ENCODE data around the gene GRPR.
A peak's percentile ranks its signal among the peaks of the same experiment; 100 is the strongest.

GRPR gene

GRCh38 chrX:16123222-16123786, at the start of gene GRPR:
Gene GRPR, plus strand, starts transcription at chrX:16123565. Its CDS starts 389 bp downstream, at chrX:16123954.
- DNase-seq = peak in 46 of 51 donors; percentile 0 to 74 (median 22)

- DNase-seq = no peak
Observed at GRCh38 chrX:16075087-16075486, 48.3 kb upstream of the GRPR start.

GRCh38 chrX:16076834-16077233, 46.5 kb upstream of the GRPR start:
- no peak for DNase-seq

DNA sequence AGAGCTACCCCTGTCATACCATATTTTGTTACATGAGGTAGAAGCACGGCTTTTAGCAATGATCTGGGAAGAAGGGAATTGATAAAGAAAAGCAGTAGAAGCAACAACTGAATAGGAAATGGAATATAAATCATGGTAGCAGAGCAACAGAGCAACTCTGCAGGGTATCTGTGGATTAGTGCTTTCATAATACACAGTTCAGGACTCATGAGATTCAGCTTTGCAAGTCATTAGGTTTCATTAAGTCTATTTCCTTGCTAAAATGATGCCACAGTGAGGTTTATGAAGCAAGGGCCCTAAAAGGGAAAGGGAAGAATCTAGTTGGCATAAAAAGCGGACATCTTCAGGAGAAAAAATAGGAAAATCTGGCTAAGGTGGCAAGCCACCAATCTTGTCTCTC, 45.6 kb upstream of the GRPR start:
- DNase-seq = no peak

DNA sequence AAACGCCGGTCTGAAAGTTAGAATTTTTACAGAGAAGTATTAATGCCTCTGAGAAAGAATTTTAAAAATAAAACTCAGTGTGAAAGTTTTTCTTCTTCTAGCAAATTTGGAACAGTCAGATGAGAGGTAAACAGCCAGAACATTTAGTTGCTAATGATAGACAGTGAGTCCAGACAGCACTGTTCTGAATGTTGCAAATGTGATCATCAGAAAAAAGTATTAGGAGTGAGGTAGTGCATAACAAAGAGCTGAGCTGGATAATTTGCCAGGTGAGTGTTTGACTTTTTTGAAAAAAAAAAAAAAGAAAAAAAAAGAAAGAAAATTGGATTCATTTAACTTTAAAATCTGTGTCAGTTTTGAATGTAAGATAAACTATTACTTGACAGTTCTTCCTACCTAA, 42.0 kb upstream of the GRPR start:
- DNase-seq = no peak

- no peak for DNase-seq
Observed at GRCh38 chrX:16082470-16083085, 40.8 kb upstream of the GRPR start.

DNA sequence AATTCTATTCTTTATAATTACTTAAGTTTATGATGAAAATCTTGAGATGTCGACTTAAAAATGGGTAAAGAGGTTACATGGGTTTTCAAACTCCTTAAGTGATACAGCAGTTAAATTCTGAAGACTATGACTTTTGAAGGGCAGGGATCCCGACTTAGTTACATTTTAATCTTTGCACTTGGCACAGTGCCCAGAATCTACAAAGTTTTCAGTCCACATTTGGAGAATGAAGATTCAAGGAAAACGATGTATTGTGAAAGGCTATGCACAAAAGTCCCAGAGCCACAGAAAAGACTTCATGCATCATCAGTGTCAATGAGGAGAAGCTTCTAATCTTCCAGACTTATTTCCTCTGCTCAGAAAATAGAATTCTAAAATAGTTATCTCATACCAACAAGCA, 36.3 kb upstream of the GRPR start:
- DNase-seq = no peak

GRCh38 chrX:16089086-16089485, 34.3 kb upstream of the GRPR start:
- no peak for DNase-seq

- DNase-seq = no peak
Observed at GRCh38 chrX:16096141-16096540, 27.2 kb upstream of the GRPR start.

DNA sequence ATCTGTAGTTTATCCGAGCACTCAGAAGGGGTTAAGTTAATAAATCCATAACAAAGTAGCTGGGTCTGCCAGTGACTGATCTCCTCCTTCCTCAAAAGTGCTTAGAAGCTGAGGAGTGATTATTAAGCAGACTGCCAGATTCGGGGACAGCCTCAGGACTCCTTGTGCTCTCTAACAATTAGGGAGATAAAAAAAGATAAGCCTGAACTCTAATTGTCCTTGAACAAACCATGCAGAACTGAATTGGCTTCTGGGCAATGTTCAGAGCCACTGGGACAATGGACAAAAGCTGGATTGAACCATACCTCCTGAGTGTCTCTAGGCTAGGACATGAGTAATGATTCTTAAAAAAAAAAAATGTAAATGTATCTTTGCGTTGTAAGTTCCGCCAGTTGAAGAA, 22.7 kb upstream of the GRPR start:
- DNase-seq = no peak

DNA sequence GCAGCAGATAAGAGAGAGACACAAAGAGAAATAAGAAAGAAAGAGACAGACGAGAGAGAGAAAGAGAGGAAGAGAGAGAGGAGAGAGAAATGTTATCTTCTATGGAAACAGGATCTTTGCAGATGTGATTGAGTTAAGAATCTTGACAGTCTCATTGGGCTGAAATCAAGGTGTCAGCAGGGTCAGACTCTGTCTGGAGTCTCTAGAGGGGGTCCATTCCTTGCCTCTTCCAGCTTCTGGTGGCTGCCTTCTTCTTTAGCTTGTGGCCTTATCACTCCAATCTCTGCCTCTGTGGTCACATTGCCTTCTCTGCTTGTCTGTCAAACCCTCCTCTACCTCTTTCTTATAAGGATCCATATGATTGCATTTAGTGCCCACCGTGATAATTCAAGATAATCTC, 21.8 kb upstream of the GRPR start:
- no peak for DNase-seq

DNA sequence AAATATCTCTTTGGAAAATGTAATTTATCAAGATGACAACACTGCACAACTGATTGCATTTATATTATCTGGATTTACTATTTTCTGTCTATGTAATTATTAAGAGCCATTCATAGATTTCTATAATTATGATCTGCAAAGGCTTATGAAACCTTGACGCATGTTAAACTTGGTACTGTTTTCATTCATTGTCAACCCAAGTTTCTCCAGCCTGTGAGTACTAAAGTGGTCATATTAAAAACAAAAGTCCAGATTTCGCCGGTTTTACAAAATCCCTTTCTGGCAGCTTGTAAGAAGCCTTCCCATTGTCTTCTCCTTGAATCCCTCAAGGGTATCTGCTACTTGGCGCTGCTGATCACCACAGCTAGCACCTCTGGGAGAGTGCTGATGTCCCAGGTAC, 19.7 kb upstream of the GRPR start:
- DNase-seq = no peak

DNA sequence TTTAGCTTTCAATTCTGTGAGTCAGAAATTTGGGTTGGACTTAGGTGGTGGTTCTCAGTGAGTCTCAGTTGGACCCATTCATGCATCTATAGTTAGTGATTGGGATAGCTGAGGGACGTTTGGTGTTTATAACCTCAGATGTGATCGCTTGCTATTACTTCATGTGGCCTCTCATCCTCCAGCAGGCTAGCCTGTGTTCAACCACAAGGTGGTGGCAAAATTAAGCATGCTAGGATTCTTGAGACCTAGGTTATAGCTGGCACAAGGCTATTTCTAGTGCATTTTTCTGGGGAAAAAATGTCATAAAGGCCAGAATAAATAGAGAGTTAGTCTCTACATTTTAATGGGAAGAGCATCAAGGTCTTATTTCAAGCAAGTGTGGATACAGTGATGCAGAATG, 10.9 kb upstream of the GRPR start:
- DNase-seq = no peak

DNA sequence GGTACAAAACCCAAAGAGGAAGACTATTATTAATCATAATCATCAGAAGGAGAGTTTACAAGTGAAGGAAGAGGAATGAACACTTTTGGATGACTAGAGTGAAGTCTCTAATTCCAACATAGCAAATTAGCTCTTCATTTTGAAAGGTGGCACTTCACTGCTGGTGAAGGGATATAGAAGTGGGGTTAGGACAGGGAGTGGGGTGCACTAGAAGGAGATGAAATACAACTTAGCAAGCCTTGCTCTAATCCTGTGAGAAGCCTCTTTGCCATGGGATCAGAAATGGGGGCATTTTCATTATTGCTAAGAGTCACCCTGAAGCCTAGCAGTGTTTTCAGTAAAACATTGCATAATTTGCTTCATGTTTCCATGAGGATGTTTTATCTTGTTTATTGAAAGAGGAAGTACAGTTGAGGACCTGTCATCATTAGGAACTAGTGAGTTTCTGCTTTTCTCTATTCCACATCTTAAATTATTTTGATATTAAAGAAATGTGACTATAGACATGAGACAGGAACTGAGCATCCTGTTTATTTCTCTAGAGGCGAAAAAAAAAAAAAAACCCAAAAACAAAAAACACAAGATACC, 9.3 kb upstream of the GRPR start:
- DNase-seq = no peak

GRCh38 chrX:16114611-16115010, 8.8 kb upstream of the GRPR start:
- no peak for DNase-seq

- no peak for DNase-seq
Observed at GRCh38 chrX:16119353-16120220, 3.8 kb upstream of the GRPR start.

DNA sequence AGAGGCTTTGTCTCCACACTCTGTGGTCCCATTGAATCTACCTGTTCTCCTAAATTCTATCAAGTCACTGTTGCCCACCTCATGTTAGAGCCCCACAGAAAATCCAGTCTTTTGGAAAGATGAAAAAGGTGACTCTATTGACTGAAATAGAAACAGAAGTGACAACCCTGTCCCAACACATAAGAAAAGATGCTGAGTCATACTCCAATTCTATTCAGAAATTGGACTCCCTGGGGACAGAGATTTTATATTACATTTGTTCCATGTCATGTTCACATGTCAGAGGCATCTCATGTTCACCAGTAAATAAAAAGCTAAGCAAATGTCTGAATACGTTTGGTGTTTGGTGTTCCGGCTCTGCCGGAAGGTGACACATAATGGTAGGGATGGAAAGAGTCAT, 2.9 kb upstream of the GRPR start:
- no peak for DNase-seq

DNA sequence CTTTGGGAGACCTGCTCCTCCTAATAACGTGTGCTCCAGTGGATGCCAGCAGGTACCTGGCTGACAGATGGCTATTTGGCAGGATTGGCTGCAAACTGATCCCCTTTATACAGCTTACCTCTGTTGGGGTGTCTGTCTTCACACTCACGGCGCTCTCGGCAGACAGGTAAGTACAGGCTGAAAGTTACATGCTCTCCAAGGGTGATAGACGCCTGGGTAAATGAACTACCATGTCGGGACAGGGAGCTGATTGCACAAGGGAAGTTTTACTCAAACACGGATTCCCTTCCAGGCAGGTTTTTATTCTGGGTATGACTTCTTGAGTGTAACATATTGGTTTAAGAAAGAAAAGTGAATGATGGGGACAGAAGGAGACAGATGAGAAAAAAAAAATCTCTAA, 836 bp downstream of the GRPR start:
- no peak for DNase-seq

DNA sequence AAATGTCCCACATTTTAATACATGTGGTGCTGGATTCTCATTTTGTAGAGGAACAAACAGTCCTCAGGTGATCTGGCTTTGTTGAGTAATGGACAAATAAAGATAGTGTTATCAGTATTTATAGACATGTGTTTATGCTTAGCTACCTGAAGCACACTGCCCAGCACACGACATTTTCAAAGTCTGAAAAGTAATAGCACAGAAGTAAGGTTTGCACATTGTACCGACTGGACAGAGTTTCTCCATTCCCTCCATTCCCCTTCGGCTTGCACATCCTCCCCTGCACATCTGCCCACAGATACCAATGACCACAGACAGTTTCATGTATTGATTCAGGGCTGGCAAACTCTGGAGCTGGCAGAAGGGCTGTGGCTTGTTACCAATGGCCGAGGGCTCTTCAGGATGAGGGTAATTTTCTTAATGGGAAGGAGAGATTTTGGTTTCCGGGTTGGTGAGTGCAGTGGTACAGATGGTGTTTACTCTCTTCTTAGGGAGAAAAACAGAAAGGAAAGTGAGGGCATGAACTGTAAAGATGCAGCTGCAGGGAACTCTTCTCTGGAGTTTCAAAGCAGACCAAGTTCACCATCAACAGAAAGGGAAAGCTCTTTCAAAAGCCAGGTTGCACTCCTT, 2.3 kb downstream of the GRPR start:
- DNase-seq = no peak

DNA sequence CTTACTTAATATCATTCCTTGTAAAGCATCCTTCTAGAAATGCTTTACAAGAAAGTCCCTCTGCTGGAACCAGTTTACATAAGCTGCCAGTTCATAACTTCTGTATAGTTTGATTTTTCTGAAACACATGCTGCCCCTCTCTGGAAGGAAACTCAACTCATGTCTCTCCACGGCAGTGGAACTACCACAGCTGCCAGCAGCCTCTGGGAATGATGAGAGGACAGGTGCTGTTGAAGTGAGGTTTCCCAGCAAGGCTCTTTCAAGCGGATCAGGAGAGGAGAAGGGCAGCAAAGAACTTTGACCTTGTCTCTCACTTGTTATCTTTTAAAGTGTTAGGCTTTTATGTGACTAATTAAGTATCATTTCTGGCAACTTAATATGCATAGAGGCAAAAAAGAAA, 7.3 kb downstream of the GRPR start:
- no peak for DNase-seq

- no peak for DNase-seq
Observed at GRCh38 chrX:16134936-16135335, 11.6 kb downstream of the GRPR start.

DNA sequence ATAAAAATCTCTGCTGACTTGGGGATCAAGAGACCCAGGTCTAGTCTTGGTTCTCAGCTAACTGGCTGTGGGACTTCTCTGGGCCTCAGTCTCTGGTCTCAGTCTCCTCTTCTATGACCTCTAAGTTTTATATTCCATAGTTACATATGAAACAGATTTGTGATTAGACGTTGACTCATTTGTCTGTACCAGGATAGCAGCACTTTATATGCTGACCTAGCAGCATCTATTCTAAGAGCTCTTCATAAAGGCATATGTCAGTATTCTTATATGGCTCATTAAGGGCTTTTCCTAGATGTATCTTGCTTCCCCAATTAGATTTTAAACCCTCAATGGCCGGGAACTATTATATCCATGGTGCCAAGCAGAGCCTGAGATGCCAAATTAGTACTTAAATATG, 12.7 kb downstream of the GRPR start:
- DNase-seq = no peak

Data from hypothalamus (tissue), 51 donors.